HG02981 (cell line): ENCODE results near the gene HSD11B2.
"Not testable (repeated sequence)": the region's sequence is repeated elsewhere in the genome, so short reads cannot be mapped to it uniquely, and the experiment has no call there.

Experiments
- ATAC-seq: cut with Tn5 transposase; IDR thresholded peaks from one replicate; pipeline ENCODE4 v1.9.1; 2021; ENCODE audit warnings: mild to moderate bottlenecking, moderate library complexity; ENCODE audit not compliant: unreplicated experiment

HSD11B2 gene

DNA sequence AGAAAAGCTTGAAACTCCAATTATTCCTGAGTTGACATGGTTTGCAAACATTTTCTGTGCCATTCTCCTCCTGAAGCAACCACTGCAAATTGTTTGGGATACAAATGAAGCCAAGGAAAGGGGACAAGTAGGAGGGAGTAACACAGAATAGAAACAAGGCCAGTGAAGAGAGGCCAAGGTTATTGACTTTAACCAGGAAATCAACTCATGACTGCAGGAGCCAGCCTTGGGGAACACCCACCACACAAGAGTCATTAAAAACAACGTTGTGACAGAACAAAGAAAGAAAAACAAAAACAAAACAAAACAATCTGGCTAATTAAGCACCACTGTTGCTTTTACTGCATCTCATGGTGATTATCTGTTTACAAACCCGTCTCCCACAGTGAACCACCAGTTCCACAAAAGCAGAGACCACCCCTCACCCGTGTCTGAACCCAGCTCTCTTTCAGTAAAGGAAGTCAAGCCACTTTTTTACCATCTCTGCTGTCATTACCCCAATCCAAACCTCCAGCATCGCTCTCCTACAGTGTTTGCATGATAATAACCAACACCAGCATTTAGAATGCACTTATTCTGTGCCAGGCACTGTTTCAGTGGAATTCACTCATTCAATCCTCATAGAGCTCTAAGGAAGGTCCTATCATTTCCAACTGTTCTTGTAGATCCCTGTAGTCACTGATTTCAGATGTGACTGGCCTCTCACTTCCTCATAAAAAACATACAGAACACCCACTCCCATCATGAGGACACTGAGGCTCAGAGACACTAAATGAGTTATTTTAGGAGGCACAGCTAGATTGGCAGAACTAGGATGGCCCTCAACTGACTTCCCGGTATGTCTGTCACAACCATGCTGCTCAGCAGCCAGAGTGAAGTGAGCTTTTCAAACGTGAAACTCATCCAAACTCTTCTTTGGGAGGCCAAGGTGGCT, 16.7 kb upstream of the HSD11B2 start:
- no peak for ATAC-seq

DNA sequence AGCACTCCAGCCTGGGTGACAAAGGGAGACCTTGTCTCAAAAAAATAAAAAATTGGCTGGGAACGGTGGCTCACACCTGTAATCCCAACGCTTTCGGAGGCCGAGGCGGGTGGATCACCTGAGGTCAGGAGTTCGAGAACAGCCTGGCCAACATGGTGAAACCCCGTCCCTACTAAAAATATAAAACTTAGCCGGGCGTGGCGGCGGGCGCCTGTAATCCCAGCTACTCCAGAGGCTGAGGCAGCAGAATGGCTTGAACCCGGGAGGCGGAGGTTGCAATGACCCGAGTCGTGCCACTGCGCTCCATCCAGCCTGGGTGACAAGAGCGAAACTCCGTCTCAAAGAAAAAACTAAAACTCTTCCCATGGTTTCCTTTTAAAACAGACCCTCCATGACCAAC, 15.5 kb upstream of the HSD11B2 start:
- ATAC-seq: not testable (repeated sequence)

DNA sequence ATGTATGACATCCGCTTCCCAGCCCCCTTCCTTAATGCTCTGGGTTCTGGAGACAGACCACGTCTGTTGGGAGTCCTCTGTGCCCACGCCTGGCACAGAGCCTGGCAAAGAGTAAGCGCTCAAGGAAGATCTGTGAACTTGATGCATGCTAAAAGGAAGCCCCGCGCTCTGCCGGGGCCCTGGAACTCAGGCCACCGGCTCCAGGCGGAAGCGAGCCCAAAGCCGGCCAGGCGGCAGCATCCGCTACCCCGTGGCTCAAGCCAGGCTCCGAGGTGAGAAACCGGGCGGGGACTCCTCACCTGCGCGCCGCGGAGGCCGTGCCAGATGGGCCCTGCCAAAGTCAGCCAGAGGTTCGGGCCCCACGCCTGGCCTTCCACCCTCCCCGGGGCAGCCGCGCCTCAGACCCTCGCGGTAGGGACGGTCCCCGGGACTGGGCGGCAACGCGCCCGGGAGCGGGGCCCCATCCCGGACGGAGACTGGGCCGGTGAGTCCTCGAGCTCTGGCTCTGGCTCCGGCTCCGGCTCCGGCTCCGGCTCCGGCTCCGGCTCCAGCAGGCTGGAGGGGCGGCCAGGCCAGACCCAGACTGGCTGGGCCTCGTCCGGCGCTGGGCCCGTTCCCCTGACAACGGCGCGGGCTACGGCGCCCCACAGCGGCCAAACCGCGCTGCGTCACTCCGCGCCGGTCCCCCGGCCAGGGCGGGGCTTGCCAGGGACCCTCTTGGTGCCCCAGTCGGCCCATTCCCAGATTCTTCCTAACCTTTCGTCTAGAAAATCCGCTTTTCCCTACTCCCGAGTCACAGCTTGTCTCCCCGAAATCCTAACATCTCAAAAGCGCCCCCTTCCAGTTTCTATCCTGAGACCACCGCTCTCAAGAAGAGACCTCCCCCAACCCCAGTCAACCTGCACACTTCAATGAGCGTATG, 14.8 kb upstream of the HSD11B2 start, which contains the start of gene ZDHHC1:
ZDHHC1 (minus strand) TSS at position 606 of the 922 bp plus-strand sequence. CDS start 8,702 bp downstream, outside the sequence.
- ATAC-seq: no peak

DNA sequence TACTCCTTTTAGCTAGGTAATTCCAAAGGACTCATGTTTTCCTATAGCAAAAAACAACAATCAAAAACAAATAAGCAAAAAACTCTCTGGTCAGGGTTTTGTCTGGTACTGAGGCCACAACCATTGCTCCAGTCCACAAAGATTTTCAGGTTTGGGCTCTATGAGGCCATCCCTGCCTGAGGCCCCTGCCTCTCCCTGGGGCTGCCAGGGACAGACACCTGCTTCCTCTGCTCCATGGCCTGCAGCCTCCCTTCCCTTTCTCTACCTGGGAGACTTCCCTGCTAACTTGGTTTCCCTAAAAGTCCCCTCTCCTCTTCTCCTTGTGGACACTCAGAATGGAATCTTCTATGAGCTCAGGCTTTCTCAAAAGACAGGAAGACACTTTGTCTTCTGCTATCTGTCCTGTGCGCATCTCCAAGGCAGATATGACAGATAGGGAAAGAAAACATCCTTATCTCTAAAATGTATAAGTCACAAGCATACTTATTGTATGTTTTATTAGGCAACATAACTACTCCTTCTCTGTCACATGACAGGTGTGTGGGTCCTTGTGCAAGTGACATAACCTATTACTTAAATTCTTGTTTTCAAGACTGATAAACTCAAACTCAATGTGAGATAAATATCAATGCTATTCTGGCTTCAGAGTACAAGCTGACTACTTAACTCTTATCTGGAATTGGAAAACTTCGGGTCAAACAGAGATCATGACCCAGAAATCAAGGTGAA, 13.4 kb upstream of the HSD11B2 start:
- no peak for ATAC-seq

DNA sequence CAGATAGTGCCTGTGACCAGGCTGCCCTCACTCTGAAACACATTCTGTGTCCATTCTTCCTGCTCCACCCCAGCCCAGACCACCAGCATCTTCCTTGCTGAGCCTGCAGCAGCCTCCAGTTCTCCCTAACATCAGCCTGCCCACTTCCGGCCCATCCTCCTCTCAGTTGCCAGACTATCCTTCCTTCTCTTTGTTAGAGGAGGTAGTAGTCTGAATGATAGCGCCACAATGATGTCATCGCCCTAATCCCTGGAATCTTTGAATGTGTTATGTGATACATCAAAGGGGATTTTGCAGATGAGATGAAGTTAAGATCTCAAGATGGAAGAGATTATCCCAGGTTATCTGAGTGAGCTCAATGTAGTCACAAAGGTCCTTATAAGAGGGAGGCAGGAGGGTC, 11.4 kb upstream of the HSD11B2 start:
- no peak for ATAC-seq

DNA sequence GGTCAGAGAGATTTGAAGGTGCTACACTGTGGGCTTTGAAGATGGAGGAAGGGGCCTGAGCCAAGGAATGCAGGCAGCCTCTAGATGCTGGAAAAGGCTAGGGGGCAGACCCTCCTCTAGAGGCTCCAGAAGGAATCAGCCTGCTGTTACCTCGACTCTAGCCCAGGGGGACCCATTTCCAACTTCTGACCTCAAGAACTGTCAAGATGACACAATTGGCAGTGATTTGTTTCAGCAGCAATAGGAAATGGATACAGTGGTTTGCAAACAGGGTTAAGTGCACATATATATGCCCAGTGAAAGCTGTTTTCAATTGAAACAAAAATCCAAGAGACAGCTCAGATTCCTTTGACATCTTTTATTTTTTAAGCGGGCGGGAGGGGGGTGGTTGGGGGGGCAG, 11.0 kb upstream of the HSD11B2 start:
- no peak for ATAC-seq

DNA sequence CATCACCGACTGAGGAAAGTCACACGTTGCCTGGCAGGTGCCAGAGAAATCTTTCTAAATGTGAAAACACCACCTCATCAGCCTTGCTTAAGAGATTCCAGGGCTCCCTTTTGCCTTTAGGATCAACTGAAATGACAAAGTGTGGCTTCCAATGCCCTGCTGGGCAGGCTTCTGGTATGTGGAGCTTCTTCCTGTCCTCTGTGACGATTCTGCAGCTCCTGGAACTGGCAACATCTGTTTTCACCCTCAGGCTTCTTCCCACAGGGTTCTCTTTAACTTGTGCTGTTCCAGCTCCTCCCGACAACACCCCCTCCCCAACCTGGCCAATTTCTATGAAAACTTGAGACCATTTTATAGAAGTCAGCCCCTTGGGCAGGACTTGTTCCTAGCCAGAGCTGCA, 9.9 kb upstream of the HSD11B2 start:
- no peak for ATAC-seq

DNA sequence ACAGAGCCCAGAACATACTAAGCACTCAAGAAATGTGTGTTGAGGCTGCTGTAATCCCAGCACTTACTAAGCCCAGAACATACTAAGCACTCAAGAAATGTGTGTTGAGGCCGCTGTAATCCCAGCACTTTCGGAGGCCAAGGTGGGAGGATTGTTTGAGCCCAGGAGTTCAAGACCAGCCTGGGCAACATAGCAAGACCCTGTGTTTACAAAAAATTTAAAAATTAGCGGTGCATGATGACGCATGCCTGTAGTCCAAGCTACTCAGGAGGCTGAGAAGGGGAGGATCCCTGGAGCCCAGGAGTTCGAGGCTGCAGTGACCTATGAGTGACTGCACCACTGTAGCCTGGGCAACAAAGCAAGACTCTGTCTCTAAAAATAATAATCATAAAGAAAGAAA, 7.9 kb upstream of the HSD11B2 start:
- ATAC-seq: no peak

DNA sequence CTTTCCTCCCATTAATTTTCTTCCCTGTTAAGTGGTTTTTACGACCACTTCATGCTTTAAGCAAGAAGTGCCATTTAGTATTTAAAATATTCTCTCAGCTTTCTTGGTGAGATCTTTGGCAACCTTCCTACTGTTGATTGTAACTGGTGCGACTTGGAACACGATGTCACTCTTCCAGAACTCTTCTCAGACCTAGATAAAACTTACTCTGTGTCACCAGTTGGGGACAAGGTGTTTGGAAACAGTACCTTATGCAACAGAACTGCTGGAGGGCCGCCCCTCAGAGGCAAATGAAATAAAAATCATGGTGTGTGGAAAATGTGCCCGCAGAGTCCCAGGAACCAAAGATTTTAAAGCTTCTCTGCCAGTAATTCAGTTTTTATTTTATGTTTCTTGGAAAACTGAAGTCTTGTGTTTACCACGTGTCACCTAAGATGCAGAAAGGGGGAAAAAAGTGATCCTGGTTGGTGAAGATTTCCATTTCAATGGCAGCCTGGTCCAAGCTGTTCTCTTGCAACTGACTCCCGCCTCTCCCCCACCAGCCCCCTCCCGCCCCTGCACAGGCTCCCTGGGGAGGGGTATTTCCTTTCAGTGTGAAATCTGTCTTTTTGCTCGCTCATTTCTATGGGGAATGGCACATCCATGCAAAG, 7.2 kb upstream of the HSD11B2 start:
- no peak for ATAC-seq

DNA sequence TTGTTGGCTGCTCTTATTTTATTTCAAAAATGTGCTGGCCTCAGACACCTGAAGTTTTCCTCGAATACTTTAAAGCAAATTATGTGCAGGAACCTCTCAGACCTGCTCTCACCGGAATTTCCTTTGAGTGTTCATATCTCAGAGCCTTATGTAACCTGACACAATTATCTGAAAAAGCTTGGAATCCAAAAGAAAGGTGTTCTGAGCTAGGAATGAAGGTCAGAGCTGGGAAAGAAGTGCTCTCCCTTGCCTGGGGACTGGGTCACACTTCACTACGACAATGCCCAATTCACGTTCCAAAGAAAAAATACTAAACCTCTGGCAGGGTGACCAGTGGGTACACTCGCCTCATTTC, 6.7 kb upstream of the HSD11B2 start:
- no peak for ATAC-seq

DNA sequence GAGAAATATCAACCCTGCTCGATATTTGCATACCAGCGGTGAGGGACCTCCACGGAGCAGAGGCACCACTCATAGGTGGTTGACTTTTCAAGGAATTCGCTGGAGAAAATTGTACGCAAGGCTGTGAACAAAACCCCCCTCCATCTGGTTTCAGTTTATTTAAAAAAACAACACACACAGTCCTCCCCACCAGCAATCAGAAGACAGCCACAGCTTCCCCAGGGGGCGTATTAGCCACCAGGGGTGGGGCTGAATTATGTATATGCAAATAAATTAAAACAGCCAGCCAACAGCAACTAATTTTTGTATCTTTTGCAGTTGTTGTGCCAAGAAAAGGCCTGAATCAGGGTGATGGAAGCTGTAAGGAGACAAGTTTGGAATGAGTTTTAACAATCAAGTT, 5.9 kb upstream of the HSD11B2 start:
- no peak for ATAC-seq

DNA sequence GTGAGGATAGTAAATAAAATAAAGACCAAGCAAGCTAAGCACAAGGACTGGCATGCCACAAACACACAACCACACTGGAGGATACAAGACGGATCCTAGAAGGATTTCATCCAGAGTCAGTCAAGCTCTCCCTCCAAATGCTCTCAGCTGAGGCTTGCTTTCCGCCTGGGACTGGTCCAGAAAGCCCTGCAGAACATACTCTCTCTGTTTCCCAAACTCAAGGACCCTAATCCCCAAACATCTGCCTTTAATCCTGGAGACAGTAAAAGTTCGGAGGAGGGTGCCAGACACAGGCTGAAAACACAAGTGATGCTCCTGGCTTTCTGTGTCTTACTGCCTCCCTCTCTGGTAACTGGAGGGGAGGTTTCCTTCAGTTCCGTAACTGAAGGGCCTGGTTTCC, 5.3 kb upstream of the HSD11B2 start:
- no peak for ATAC-seq

DNA sequence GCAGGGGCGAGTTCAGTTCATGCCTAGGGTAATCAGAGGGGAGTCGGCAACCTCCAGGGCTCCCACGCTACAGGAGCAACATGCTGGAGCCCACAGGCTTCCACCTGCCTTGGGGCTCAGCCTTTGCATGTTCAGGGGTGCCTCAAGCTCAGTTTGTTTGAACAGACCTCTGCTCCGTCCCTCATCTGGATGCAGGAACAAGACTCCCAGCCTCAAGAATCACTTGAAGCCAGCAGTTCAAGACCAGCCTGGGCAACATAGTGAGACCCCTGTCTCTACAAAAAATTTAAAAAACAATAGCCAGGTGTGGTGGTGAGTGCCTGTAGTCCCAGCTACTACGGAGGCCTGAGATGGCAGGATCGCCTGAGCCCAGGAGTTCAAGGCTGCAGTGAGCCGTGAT, 4.9 kb upstream of the HSD11B2 start:
- ATAC-seq: no peak

DNA sequence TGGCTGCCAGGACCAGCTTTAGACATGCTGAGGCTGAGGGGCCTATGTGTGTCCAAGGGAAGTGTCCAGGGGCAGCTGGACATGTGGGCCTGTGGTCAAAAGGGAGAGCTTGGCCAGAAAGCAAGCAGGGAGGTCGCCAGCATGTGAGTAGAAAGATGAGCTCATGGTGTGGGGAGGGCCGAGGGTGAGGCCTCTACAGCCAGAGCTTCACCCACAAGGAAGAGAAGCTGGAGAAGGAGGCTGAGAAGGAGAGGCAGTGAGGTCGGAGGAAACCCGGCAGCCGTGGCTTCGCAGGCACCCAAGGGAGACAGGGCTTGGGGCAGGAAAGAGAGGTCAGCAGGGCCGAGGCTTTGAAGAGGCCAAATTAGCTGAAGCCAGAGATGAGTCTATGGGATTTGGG, 4.0 kb upstream of the HSD11B2 start:
- no peak for ATAC-seq

DNA sequence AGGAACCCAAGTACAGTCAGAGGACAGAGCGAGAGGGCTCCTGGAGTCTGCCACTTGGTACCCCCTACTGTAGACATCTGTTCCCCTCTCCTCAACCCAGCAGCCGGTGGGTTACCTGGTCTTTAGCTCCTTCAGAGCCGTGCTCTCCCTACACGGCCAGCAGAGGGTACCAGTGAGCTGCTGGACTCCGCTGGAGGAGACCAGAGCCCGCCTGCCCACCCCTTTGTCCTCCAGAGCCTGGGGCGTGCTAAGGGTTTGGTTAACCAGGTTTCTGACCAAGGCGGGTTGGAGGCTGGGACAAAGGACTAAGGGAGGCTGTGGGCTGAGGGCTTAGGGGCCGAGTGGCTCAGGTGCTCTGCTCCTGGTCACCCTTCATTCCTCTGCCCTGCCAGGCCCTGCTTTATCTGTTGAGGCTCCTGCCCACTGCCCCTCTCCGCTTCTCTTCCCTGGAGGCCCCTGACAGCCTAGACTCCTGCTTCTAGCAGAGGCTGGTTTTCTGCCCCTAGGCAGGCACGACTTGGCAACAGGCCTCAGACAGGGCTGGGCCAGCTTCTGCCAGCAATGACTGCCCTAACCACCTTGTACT, 2.7 kb upstream of the HSD11B2 start:
- no peak for ATAC-seq

DNA sequence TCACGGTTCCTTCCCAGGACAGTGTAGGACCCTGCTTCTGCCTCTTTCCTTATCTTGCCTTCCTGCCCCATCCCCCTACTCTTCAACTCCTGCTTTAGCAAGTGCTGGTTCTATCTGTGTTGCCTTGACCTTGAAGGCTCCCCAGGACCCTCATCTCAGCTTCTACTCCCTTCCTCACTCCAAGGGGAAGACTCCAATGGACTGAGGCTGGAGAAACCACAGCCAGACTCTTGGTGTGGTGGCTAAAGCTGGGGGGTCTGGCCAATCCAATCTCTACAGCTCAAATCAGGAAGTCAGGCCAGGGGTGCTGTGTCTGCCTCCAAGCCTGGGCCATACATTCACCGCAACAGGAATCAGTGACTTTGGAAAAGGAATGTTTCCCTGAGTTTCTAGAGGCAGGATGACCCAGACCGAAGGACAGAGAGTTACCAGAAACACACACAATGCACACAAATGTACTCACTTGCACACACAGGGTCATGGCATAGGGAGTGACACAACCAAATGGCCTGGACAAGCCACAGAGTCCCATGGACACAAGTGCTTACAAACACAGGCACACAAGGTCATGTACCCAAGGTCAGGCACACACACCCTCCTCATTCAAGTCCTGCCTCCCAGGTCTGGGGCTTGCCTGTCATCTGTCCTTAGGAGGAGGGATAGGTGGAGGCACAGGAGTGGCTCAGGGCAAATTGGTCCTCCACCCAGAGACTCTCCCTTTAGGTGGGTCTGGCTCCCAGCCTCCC, 1.7 kb upstream of the HSD11B2 start:
- ATAC-seq: no peak

DNA sequence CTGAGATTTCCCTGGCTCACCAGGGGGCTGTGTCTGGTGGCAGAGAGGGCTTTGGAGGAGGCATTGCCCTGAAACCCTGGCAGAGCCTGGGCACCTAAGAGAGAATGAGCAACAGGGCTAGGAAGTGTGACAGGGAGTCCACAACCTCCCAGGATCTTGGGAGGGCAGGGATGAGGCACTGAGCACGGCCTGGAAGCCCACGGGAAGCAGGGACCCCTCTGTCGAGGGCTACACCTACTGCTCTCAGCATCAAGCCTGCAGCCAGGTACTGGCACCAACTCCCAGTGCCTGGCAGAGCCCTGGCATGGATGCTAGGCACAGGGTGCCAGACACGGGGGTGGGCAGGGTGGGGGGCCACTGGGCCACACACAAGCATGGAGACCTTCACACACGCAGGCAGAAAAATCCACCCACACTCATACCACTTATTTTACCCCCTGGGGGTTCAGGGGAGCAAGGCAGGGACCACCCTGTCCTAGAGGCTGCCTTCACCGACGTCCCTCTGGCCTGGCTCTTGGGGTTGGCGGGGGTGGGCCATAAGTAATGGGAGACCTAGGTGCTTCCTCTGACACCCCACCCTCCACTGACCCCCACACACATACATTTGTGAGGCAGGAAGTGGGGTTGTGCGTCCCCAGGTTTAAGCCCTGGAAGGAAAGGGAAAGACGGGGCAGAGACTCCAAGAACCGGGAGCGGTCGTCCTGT, 970 bp upstream of the HSD11B2 start:
- no peak for ATAC-seq

DNA sequence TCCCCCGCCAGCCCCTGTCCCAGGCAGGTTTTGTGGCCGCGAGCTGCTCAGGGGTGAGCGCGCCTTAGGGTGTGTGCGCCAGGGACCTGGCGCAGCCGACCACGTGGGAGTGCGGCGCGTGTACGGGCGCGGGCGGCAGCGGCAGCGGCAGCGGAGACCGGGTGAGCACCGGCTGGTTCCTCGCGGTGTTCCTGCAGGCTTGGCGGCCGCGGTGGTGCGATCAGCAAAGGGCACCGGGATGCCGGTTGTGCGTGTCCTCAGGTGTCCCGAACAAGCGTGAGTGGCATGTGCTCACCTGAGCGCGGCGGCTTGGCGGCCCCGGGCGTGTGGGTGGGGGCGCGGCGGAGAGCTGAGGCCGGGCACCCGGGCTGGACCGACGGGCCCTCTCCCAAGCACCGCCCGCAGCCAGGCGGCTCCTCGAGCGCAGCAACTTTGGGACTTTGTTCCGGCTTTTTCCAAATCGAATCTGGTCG, 381 bp upstream of the HSD11B2 start:
- no peak for ATAC-seq
